ENCODE results near the gene H2BK1. TPM values are rescaled to one million over a fixed set of nuclear protein-coding genes. Genes with fewer than 3 reads are reported as not detected.

H2BK1 gene
- total RNA-seq, 1 experiment from 2014 or later: not detected

- H3K27me3 ChIP-seq (ENCODE audit: control insufficient read depth, insufficient read depth, low read length): no peaks in the 10 kb centered on the region
- ChIA-PET CTCF (interaction anchor here (0.7 kb wide), 1 partner anchor 131 kb away, joined by 8 read pairs; no protein-coding TSS in a partner anchor), POLR2A (no interaction called here)
- TF ChIP-seq CTCF (IDR thresholded peaks at IDR 0.05) (no peak), REST (IDR thresholded peaks at IDR 0.05; ENCODE audit: insufficient read depth in 1 of 2, low read depth in 2 of 2, low read length in 1 of 2) (no peak), TCF7L2 (IDR thresholded peaks at IDR 0.05; ENCODE audit: low read depth, low read length) (no peak), SIN3A (IDR thresholded peaks at IDR 0.05; ENCODE audit: borderline replicate concordance, insufficient read depth, low read depth, low read length) (no peak), POLR2AphosphoS5 (IDR thresholded peaks at IDR 0.05; ENCODE audit: low read depth, low read length) (no peak)
- DNase-seq (ENCODE audit: low read depth, low spot score) (no peak), ATAC-seq (no peak)
- in situ Hi-C loops (cut with HindIII; ENCODE audit: low pct_unique_long_range_greater_than_20kb, low sequenced_read_pairs) (no loop called here), intact Hi-C loops (cut with micrococcal nuclease; ENCODE audit: unreplicated experiment) (no loop called here)
- no peaks in the 10 kb centered on the region for H3K9me3 ChIP-seq (ENCODE audit: control insufficient read depth, insufficient read depth, low read depth, low read length)
- H3K27ac ChIP-seq (ENCODE audit: low read length): no peak overlapping the region
- BruUV-seq (replicated peaks): no TSS peak
- H3K36me3 ChIP-seq (ENCODE audit: control insufficient read depth, insufficient read depth, low read length): no peaks in the 10 kb centered on the region; the same call in none of the 2 replicates
- 0 out of 2 replicates have a peak, but pooled peaks cover under 1% of the 10 kb centered on the region for H3K4me1 ChIP-seq (ENCODE audit: control insufficient read depth, insufficient read depth, low read length)
- no peak overlapping the region for H3K4me3 ChIP-seq (ENCODE audit: low read depth in 2 of 2, low read length in 2 of 2)
Observed at GRCh38 chr7:151239837-151240459, 29.7 kb upstream of the H2BK1 start.

GRCh38 chr7:151238924-151239836 lies 28.9 kb upstream of the H2BK1 start:
- ChIA-PET POLR2A (no interaction called here), CTCF (interaction anchor here (0.7 kb wide), 1 partner anchor 130 kb away, joined by 8 read pairs; no protein-coding TSS in a partner anchor)
- BruUV-seq (replicated peaks): no TSS peak
- H3K27ac ChIP-seq (ENCODE audit: low read length): no peak overlapping the region
- H3K9me3 ChIP-seq (ENCODE audit: control insufficient read depth, insufficient read depth, low read depth, low read length): no peaks in the 10 kb centered on the region
- no peak for ATAC-seq
- no peak overlapping the region for H3K4me3 ChIP-seq (ENCODE audit: low read depth in 2 of 2, low read length in 2 of 2)
- H3K27me3 ChIP-seq (ENCODE audit: control insufficient read depth, insufficient read depth, low read length): no peaks in the 10 kb centered on the region
- intact Hi-C loops (cut with micrococcal nuclease; ENCODE audit: unreplicated experiment): no loop called here
- in situ Hi-C loops (cut with HindIII; ENCODE audit: low pct_unique_long_range_greater_than_20kb, low sequenced_read_pairs): no loop called here
- TF ChIP-seq TCF7L2 (IDR thresholded peaks at IDR 0.05; ENCODE audit: low read depth, low read length) (no peak), POLR2AphosphoS5 (IDR thresholded peaks at IDR 0.05; ENCODE audit: low read depth, low read length) (no peak), CTCF (IDR thresholded peaks at IDR 0.05) (no peak), REST (IDR thresholded peaks at IDR 0.05; ENCODE audit: insufficient read depth in 1 of 2, low read depth in 2 of 2, low read length in 1 of 2) (no peak), SIN3A (IDR thresholded peaks at IDR 0.05; ENCODE audit: borderline replicate concordance, insufficient read depth, low read depth, low read length) (no peak)
- no peak for DNase-seq (ENCODE audit: low read depth, low spot score)
- no peaks in the 10 kb centered on the region; the same call in none of the 2 replicates for H3K36me3 ChIP-seq (ENCODE audit: control insufficient read depth, insufficient read depth, low read length)
- H3K4me1 ChIP-seq (ENCODE audit: control insufficient read depth, insufficient read depth, low read length): no peaks in the 10 kb centered on the region

Measured in Panc1 (cell line).